Limb (tissue), 2 donors: ENCODE measurements around the gene NXF1.
"Not testable (repeated sequence)": the region's sequence is repeated elsewhere in the genome, so short reads cannot be mapped to it uniquely, and the experiment has no call there.

Source experiments
- DNase-seq, 2 donors: peaks; one replicate each; pipeline ENCODE4 v3.0.0-alpha.2; 2016; ENCODE audit errors: extremely low spot score in 2 of 2

Gene NXF1

DNA sequence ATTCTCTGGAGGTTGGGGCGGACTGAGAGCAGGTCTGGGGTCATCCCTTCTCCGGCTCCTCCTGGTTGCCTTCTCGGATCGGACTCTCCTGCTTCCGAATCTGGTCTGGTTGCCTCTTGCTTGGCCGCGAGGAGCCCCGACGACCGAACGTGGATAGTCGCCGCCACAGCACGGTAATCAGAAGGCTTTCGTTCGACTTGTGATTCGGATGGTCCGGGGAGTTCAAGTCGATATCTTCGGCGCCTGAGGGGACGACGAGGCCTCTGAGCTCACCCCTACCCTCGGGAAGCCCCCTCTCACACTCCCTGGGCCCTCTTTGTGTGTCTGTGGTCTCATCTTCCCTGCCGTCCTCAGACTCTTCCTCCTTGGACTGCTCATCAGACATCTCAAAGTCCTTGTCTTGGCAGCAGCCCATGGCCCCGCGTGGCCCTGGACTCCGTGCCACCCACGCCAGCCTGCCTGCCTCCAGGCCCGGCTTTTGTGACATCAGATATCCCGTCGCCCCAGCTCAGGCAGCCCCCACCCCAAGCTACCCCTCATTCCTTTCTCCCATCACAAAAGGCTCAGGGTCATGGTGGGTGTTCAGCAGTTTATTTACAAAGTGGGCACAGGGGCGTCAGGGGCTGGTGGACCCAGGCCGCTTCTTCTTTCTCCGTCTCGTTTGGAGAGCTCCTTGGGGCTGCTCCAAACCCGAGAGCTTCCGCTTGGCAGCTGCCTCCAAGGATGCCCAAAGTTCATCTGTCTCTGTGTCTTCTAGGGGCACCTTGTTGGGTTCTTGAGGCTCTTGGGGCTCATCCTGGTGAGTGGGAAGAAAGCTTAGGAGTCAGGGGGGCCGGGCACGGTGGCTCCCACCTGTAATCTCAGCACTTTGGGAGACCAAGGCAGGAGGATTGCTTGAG, 27.3 kb upstream of the NXF1 start, which contains the start of gene TEX54:
Gene TEX54 (minus strand): TSS at position 506 of the 899 bp plus-strand sequence.
- no peak for DNase-seq

DNA sequence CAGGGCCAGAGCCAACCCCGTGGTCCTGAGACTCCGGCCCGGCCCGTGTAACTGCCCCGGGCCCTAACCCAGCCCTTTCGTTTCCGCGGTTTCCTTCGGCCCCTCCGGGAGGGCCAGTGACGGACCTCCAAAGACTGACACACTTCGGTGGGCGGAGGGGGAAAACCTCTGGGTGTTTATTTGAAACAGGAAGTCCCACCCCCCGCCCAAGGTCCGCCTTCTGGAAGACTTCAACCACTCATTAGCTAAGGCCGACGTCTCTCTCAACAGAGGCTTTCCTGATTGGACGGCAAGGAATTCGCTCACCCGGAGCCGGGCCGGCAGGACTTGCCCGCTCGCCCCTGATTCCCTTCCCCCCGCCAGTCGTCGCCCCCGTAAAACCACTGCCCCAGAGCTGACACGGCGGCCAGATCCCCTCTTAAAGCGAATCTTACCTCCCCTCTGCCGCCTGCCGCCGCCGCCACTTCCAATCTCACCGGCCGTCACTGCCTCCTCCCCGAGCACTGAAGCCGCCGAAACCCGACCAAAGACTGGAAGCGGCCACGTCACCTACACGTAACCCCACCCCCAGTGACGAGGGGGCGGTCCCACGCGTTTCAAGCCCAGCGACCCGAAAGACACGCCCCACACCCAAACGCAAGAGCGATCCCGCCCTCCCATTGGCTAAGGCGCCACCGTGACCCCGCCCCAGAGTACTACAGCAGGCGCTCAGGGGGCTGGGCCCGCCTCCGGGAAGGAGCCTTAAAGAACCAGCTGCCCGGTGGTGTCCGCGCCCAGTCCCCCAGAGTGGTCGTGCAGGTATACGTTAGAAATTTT, 26.5 kb upstream of the NXF1 start, which contains the start of gene STX5:
Gene STX5 (minus strand): TSS at position 532 of the 816 bp plus-strand sequence. CDS start 808 bp downstream, outside the sequence.
- DNase-seq = peak; percentile 99 to 100

DNA sequence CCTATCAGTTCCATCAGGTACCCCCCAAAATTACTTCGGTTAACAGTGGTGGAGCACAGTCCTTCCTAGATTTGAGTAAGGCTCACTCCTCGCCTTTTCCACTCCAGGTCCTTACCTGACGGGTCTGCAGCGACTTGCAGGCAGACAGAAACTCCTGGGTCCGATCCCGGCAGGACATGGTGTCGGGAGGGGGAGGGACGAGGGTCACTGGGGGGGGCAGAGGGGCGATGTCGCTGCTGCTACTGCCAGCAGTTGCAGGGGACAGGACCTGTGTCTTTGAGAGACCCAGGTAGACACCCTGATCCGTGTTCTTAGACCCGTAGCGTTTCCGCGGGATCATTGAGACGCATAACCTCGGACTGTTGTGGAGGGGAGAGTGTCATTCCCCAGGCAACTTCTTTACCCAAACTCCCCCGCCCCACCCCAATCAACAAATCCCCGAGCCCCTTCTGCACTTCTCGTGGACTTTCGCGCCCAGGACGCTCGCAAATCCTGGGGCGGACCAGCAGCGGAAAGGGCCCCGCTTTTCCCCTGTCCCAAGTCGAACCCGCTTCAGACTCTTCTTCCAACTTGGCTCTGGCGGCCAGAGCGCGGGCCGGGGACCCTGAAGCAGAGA, 25.8 kb upstream of the NXF1 start:
- no peak for DNase-seq

DNA sequence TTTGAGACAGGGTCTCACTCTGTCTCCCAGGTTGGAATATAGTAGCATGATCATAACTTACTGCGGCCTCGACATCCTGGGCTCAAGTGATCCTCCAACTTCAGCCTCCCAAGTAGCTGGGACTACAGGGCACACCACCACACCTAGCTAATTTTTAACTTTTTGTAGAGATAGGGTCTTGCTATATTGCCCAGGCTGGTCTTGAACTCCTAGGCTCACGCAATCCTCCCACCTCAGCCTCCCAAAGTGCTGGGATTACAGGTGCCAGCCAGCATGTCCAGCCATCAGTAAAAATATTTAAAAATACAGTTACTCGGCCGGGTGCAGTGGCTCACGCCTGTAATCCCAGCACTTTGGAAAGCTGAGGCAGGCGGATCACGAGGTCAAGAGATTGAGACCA, 22.9 kb upstream of the NXF1 start:
- not testable (repeated sequence) for DNase-seq

DNA sequence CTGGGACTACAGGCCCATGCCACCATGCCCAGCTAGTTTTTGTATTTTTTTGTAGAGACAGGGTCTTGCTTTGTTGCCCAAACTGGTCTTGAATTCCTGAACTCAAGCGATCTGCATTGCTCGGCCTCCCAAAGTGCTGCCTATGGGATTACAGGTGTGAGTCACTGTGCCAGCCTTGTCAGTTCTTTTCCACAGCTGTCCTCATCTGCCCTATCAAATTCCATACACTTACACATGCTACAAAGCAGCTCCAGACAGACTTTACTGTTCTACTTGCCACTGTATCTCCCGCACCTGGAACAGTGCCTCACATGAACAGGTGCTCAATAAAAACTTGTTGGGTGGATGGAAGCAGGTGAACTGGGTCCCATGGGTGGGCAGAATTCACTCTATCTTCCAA, 18.4 kb upstream of the NXF1 start:
- no peak for DNase-seq

DNA sequence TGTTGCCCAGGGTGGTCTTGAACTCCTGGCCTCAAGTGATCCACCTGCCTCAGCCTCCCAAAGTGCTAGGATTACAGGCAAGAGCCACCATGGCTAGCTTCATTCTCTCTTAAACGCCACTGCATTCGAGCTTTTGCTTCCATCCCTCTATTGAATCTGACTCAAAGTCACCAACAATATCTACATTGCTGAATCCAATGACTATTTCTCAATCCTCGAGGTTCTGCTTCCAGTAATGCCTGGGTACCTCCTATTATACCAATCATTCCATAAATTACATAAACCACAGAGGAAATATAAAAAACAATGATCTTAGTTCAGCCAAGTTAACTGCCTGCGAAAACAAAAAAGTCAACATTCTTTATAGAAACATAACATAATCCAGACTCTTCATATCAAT, 11.9 kb upstream of the NXF1 start:
- no peak for DNase-seq

DNA sequence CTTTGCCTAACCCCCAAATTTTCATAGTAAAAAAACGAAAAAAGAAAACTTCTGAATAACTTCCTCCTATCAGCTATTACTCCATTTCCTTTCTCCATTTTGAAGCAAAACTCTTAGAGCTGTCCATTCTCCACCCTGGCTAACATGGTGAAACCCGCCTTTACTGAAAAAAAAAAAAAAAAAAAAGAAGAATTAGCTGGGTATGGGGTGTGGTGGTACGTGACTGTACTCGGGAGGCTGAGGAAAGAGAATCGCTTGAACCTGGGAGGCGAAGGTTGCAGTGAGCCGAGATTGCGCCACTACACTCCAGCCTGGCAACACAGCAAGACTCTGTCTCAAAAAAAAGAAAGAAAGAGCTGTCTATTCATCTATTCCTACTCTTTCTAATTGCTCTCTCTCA, 11.3 kb upstream of the NXF1 start:
- DNase-seq = no peak

DNA sequence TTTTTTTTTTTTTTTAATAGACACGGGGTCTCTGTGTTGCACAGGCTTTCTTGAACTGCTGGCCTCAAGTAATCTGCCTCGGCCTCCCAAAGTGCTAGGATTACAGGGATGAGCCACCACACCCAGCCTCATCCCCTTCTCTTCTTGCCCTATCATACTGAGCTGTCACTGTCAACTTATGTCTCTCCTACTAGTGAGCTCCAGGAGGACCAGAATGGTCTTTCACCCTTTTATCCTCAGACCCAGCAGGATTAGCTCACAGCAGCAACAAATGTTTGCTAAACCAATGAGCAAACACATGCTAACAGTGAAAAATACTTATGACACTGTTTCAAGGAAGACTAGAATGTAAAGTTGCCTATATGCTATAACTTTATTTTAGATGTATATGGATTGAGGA, 6.4 kb upstream of the NXF1 start:
- no peak for DNase-seq

DNA sequence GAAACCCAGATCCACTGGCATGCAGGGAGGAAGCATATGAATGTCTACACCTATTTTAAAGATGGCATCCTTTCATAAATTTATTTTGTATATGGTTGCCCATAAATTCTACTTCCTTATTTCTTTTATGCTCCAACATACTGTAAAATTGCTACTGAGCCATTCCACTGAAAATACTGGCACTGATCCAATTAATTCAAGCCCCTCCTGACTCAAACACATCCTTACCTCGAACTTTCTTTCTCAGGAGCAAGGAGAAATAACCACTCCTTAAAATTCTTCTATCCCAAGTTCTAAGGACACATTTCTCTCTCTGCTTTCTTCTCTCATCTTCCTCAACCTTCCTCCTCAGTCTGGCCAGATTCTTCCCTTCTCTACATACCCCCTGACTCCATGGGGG, 5.5 kb upstream of the NXF1 start:
- no peak for DNase-seq

DNA sequence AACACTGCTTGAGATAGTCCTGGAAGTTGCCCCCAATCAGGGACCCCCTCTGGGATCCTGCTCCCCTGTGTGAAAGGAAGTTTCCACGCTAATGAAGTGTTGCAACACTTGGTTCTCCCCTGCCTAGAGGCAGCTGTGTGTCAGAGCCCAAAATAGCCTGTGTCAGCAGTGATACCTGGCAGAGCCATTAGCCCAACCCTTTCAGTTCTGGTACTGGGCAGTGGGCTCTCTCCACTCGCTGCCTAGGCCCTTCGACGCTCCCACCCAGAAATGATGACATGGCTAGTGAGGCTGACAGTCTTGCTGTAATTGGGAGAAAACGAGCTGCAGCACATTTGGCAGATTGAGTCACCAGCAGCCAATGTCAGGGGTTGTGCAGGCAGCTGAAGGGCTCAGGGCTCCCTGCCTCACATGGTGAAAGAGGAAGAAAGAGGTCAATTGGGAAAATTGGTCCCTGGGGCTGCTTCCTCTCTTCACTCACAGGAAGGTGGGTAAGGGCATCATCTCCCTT, 1.4 kb upstream of the NXF1 start:
- DNase-seq = no peak

DNA sequence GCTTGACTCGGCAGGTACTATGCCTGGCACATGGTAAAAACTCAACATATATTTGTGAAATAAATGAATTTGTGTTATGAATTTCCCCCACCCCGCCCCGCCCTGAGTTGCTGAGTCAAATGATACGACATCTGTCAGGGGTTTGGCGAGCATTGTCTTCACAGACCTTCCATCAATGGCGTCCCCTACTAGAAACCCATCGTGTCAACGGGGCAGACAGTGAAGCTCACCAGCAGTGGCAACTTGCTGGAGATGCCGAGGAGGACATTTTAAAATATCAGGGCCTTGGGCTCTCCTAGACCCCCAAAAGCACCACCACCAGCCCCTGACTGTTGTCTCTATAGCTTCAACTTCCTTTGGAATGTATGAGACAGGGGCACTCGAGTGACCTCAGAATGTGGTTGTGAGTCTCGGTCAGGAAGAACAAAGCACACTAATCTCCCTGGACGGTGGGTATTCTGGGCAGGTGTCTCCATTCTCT, 761 bp upstream of the NXF1 start:
- DNase-seq = no peak

DNA sequence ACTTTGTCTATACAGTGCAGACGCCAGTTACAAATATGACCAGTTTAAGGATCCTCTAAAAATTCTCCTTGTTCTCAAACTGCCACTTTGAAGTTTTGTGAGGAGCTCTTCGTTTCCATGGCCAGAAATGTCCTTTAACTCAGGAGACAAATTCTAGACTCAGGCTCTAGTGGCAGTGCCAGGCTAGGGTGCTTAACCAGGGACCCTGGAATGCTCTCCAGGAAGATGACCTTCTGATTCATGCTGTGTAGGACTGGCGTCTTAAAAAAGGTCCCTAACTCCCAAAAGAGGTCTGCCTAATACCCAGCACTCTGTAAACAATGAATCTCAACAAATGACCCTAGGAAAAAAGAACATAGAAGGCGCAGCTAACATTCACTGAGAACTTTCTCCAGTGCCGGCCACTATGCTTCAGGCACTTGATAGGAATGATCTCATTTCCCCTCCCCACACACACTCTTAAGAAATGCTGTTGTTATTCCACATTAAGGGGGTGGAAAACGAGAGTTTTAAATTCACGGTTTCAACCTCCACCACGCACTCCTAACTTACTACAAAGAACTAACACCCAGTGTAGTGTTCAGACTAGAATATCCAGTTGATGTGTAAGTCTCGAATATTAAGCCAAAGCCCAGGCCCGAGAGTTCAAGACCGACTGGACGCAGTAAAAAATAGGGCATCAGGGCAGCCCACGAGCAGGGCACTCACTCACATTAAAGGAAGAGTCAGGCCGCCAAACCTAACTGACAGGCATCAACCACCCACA, 747 bp downstream of the NXF1 start:
- DNase-seq = no peak

DNA sequence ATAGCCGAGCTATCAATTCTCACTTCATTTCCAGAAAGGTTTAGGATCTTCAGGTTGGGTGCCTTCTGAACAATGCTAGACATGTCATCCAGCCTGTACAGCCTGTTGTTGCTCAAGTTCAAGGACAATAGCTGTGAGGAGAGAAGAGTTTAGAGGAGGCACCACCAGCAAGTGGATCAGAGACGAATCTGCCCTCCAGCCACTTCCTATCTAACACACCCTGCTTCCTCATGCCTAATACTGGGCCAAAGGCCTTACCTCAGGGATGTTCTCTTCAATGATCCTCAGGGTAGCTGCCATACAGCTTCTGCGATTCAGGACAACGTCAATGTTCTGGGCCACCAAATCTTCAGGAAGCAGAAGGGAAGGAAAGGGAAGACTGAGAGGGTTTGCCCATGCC, 4.2 kb downstream of the NXF1 start:
- DNase-seq = no peak

DNA sequence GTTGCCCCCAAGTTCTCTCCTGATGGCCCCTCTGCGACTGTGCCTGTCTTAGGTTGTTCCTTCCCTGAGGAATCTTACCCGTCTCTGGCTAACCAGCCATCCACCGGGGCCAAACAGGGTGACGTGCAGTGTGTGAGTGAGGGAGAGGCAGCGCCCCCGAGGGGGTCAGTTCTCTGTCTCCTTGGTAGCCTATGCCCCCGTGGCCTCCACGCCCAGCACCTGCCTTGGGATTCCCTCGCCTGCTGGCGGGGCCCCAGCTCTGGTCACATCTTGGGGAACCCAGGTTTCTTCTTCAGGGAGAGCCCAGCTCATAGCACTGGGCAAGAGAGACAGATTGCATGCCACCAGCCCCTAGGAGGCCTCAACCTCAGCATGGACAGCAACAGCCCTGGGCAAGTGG, 5.8 kb downstream of the NXF1 start:
- no peak for DNase-seq

DNA sequence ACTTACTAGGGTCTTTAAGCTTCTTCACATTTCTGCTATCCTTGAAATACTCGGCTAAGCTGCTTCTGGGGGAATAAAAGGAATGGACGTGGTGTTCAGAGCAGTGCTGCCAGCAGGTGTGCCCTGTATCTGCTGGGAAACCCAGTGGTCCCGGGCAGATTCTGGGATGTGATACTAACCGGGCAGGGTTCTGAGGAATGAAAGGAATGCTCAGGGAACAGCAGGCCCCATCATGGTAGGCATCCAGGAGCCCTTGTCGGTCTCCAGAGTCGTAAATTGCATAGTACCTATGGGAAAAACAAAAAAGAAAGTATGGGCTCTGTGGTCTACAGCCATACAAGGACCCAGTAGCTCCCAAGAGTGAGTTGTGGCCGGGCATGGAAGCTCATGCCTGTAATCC, 9.0 kb downstream of the NXF1 start:
- no peak for DNase-seq

DNA sequence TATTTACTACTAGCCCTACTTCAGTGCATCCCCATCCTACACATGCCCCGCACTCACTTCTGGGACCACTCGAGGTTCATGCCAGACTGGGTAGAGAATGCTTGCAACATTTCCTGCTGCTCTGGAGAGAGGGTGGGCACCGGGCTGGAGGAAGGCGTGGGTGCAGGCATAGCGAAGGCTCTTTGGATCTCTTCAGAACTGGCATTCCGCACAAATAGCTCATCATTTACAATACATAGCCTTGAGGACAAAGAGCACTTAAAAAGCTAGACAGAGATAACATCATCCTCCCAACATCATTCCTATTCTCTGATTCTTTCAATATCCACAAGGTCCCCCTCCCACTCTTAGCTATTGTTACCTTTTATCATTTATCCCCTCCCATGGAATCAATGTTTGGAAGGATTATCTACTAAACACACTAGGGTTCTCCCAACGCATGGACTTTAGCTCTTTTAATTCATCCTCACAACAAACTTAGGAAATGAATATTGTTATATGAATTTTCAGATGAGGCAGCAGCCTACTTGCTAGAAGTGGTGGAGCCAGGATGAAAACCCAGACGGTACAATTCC, 11.0 kb downstream of the NXF1 start:
- no peak for DNase-seq

DNA sequence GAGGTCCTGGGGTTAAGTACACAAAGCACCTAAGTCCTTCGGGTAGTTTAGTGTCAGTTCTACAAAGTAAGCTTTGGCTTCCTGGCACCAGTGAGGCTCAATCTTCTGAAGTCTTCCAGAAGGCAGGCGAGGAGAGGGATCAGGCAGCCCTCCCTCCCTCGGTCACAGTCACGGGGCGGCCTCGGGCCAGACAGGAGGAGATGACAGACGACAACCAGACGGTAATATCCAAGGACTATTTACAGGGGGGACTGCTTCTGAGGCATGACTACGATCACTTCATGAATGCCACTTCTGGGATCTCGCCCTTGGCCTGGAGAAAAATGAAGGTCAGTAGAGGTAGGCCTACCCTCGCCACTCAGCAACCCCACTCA, 13.1 kb downstream of the NXF1 start:
- DNase-seq = peak in 1 of 2 donors; percentile 42

DNA sequence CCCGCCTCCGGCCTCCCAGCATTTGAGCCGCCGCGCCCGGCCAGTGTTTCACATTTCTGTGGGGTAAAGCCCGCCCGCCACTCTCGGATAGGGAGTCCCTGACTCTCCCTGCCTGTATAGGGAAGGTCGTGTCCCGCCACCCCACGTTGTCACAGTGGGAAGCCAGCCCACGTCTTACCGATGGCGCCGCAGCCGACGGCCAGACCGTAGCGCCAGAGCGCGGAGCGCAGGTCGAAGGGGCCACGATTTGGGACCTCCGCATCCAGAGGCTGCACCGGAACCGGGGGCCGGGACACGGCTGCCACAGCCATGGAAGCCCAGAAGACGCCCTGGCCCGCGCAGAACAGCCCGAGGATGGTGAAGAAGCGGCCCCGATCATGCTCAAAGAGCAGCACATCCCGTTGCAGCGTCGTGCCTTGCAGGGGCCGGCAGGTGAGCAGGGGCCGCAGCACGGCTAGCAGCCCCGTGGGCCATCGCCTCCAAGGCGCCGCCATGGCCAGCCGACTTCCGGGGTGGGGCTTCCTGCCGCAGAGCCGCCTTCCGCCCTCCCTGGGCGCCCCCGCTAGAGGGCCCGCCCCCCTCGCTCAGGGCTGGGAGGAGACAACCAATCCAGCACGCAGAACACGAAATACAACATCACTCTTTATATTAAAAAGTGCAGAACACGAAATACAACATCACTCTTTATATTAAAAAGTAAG, 13.6 kb downstream of the NXF1 start, which contains the start of gene TMEM223:
Gene TMEM223 (minus strand): TSS at position 506 of the 701 bp plus-strand sequence. CDS start 12 bp downstream, at position 494.
- DNase-seq = peak; percentile 83 to 91

DNA sequence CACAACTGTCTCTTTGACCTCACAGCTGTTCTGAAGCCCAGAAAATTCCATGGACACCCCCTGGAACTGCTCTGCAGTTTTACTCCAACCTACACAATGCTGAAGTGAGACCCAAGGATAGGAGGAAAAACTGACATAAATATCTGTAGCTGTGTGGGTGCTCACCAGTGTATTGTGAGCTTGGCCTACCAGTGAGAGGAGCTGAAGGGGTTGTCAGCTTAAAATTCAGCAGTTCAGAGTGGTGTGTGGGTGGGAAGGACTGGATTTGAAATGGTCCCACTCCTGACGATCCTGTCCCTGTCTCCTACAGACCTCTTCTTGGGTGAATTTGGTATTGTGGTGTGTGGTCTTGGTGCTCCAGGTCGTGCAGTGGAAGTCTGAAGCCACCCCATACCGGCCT, 15.7 kb downstream of the NXF1 start:
- DNase-seq = no peak

DNA sequence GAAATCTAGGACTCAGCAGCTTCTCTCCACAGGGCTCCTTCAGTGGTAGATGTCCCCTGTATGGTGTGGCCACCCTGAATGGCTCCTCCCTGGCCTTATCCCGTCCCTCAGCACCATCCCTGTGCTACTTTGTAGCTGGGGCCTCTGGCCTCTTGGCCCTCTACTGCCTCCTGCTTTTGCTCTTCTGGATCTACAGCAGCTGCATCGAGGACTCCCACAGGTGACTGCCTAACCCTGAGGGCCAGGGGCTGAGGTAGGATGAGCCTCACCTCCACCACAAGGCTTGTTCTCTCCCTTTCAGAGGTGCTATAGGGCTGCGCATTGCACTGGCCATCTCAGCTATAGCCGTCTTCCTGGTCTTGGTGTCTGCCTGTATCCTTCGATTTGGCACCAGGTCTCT, 16.2 kb downstream of the NXF1 start:
- no peak for DNase-seq
